K562 (cell line): ENCODE data around the gene KCNAB1. TPM values are rescaled to one million over a fixed set of nuclear protein-coding genes. Genes with fewer than 3 reads are reported as not detected.

ENCODE experiments used
- CBFA2T2 ChIP-seq: fragments of 450-650 bp; conservative IDR thresholded peaks from 2 replicates; pipeline ENCODE4 v1.6.1; 2017; ENCODE audit warnings: mild to moderate bottlenecking
- CTBP1 ChIP-seq: fragments of 450-650 bp; IDR thresholded peaks from 2 replicates; pipeline ENCODE4 v1.6.1; 2016; ENCODE audit warnings: borderline replicate concordance
- GABPA ChIP-seq: fragments of 200-800 bp; sonication (Bioruptor generic); conservative IDR thresholded peaks from 2 replicates; pipeline ENCODE4 v1.6.1; 2016; ENCODE audit warnings: low read depth, missing genetic modification characterization, missing compliant biosample characterization
- JUND ChIP-seq, 2 experiments: IDR thresholded peaks; 2 replicates in 1 of 2; 3 replicates in 1 of 2; pipeline ENCODE4 v1.6.1; 2011; ENCODE audit warnings: borderline replicate concordance in 2 of 2, low read depth in 2 of 2, low read length in 2 of 2, improper control_type of control experiment in 1 of 2, missing biosample characterization in 1 of 2, missing genetic modification characterization in 1 of 2, missing genetic modification reagents in 1 of 2
- SAFB ChIP-seq: fragments of 200-400 bp; formaldehyde crosslinking; IDR thresholded peaks from 2 replicates; pipeline ENCODE4 v1.6.1; 2017; ENCODE audit warnings: low read depth, low read length, borderline replicate concordance
- SMARCA4 ChIP-seq: fragments of 450-650 bp; IDR thresholded peaks from 2 replicates; pipeline ENCODE4 v1.6.1; 2016
- SMARCE1 ChIP-seq: fragments of 450-650 bp; IDR thresholded peaks from 2 replicates; pipeline ENCODE4 v1.7.1; 2016; ENCODE audit warnings: mild to moderate bottlenecking
- STAT5A ChIP-seq: IDR thresholded peaks from 2 replicates; pipeline ENCODE4 v1.6.1; 2012; ENCODE audit warnings: low read length, inconsistent platforms, borderline replicate concordance
- TCF3 ChIP-seq: sonication (generic); formaldehyde crosslinking; IDR thresholded peaks from 2 replicates; pipeline ENCODE4 v1.4.0; 2020; ENCODE audit warnings: mild to moderate bottlenecking, missing genetic modification reagents
- ZKSCAN3 ChIP-seq: fragments of 250-450 bp; sonication (Bioruptor Pico); IDR thresholded peaks from 2 replicates; pipeline ENCODE4 v1.4.0; 2020
- ZNF444 ChIP-seq: fragments of 250-450 bp; sonication (Bioruptor Pico); IDR thresholded peaks from 2 replicates; pipeline ENCODE4 v1.4.0; 2020; ENCODE audit warnings: mild to moderate bottlenecking, moderate library complexity
- ZNF586 ChIP-seq: fragments of 450-650 bp; formaldehyde crosslinking; conservative IDR thresholded peaks from 2 replicates; pipeline ENCODE4 v1.4.0; 2020; ENCODE audit warnings: mild to moderate bottlenecking, moderate library complexity
- ZNF696 ChIP-seq: fragments of 250-450 bp; sonication (Bioruptor Pico); conservative IDR thresholded peaks from 2 replicates; pipeline ENCODE4 v1.4.0; 2020; ENCODE audit warnings: mild to moderate bottlenecking, moderate library complexity
- polyA plus RNA-seq, 8 experiments: library from polyadenylated mRNA; depleted of rRNA in 4 of 8; stranded (reverse) in 5 of 8; unstranded in 3 of 8; fragments of >200 nt; fragmentation: Nextera tagmentation in 2 of 8; fragmentation: Illumina TruSeq in 1 of 8; extraction: Ambion mirVana in 2 of 8; extraction: Trizol in 1 of 8; gene quantifications; 2 replicates each; pipeline versions ENCODE4 v1.2.1 to v1.2.3, GENCODE V29; 2011 to 2014; ENCODE audit warnings: inconsistent platforms in 1 of 8, missing spikeins in 1 of 8
- total RNA-seq, 7 experiments: library from RNA; depleted of rRNA in 6 of 7; stranded (reverse); fragments of >200 nt in 6 of 7; fragmentation: Illumina TruSeq in 2 of 7; extraction: Trizol in 2 of 7; gene quantifications; 2 replicates each; pipeline versions ENCODE4 v1.2.1 to v1.2.3, GENCODE V29; 2011 to 2021; ENCODE audit warnings: low replicate concordance in 1 of 7
- TF ChIP-seq, protein P1 (sequence below), 2 experiments: fragments of 450-650 bp in 1 of 2; sonication (generic) in 1 of 2; formaldehyde crosslinking in 1 of 2; IDR thresholded peaks in 1 of 2; conservative IDR thresholded peaks in 1 of 2; 2 replicates each; pipeline versions ENCODE4 v1.6.1 to v1.8.1; 2016 to 2023; ENCODE audit warnings: mild to moderate bottlenecking in 2 of 2, moderate library complexity in 2 of 2, inconsistent platforms in 1 of 2, missing genetic modification reagents in 1 of 2
- TF ChIP-seq, protein P2 (sequence below), 3 experiments: fragments of 200-800 bp in 1 of 3; fragments of 250-450 bp in 1 of 3; fragments of 450-650 bp in 1 of 3; sonication (Bioruptor Pico) in 1 of 3; sonication (Bioruptor generic) in 1 of 3; formaldehyde crosslinking in 1 of 3; IDR thresholded peaks; 2 replicates each; pipeline versions ENCODE4 v1.6.1 to v1.8.0; 2016 to 2022; ENCODE audit warnings: mild to moderate bottlenecking in 2 of 3, missing genetic modification characterization in 2 of 3, missing compliant biosample characterization in 1 of 3, moderate library complexity in 1 of 3
- TF ChIP-seq, protein P3 (sequence below): IDR thresholded peaks from 2 replicates; pipeline ENCODE4 v1.6.1; 2014; ENCODE audit warnings: antibody characterized with exemption
- TF ChIP-seq, protein P4 (sequence below): IDR thresholded peaks from 2 replicates; pipeline ENCODE4 v1.6.1; 2012; ENCODE audit warnings: low read depth, low read length, improper control_type of control experiment, borderline replicate concordance
- TF ChIP-seq, protein P5 (sequence below), 2 experiments: fragments of 450-650 bp; conservative IDR thresholded peaks; 2 replicates each; pipeline ENCODE4 v1.6.1; 2017; ENCODE audit warnings: mild to moderate bottlenecking in 2 of 2, moderate library complexity in 2 of 2

Gene KCNAB1
- total and polyA plus RNA-seq, 9 of the 15 experiments (the other 6 are each of a cell fraction or from before 2014, with no cell fraction given) = 0.14 to 1.2 (median 0.51) TPM

DNA sequence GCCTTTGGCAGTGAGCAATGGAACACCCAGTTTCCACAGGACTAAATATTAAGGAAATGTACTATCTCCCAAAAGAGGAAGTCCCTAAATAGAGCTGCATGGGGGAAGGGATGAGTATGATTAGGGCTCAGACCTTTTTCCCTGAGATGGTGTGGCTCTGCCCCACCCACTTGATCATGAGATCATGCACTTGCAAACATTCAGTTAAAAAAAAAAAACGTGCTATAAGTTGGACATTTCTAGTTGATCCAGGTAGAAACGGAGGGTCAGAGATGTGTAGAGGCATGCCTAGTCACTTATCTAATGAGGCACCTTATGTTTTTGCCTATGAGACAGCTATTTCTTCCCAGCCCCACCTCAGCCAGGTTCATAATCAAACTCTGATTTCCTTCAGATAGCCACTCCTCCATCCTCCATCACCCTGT is 459.1 kb downstream of the KCNAB1 start (continued):
- TF ChIP-seq, protein P1, sequence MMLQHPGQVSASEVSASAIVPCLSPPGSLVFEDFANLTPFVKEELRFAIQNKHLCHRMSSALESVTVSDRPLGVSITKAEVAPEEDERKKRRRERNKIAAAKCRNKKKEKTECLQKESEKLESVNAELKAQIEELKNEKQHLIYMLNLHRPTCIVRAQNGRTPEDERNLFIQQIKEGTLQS (IDR thresholded peaks at IDR 0.05) = peak; percentile 65
- TF ChIP-seq, protein P1 (CRISPR knock-in tag; conservative IDR thresholded peaks at IDR 0.05) = no peak
- 0 out of 2 replicates have a peak, but pooled peaks have one; percentile 36 for TF ChIP-seq TCF3
- TF ChIP-seq CBFA2T2 = peak; percentile 41
- peak; percentile 84 for TF ChIP-seq SMARCA4
- no peak for TF ChIP-seq SAFB
- peak; percentile 87 for TF ChIP-seq SMARCE1
- TF ChIP-seq STAT5A = peak; percentile 22; the same call in 1 of the 2 replicates
- peak; percentile 86 for TF ChIP-seq CTBP1
- TF ChIP-seq, protein P2, sequence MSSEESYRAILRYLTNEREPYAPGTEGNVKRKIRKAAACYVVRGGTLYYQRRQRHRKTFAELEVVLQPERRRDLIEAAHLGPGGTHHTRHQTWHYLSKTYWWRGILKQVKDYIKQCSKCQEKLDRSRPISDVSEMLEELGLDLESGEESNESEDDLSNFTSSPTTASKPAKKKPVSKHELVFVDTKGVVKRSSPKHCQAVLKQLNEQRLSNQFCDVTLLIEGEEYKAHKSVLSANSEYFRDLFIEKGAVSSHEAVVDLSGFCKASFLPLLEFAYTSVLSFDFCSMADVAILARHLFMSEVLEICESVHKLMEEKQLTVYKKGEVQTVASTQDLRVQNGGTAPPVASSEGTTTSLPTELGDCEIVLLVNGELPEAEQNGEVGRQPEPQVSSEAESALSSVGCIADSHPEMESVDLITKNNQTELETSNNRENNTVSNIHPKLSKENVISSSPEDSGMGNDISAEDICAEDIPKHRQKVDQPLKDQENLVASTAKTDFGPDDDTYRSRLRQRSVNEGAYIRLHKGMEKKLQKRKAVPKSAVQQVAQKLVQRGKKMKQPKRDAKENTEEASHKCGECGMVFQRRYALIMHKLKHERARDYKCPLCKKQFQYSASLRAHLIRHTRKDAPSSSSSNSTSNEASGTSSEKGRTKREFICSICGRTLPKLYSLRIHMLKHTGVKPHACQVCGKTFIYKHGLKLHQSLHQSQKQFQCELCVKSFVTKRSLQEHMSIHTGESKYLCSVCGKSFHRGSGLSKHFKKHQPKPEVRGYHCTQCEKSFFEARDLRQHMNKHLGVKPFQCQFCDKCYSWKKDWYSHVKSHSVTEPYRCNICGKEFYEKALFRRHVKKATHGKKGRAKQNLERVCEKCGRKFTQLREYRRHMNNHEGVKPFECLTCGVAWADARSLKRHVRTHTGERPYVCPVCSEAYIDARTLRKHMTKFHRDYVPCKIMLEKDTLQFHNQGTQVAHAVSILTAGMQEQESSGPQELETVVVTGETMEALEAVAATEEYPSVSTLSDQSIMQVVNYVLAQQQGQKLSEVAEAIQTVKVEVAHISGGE (CRISPR knock-in tag; IDR thresholded peaks at IDR 0.05) = 0 out of 6 replicates have a peak, but pooled peaks of 1 of the 3 experiments have one; percentile 44
- TF ChIP-seq, protein P3, sequence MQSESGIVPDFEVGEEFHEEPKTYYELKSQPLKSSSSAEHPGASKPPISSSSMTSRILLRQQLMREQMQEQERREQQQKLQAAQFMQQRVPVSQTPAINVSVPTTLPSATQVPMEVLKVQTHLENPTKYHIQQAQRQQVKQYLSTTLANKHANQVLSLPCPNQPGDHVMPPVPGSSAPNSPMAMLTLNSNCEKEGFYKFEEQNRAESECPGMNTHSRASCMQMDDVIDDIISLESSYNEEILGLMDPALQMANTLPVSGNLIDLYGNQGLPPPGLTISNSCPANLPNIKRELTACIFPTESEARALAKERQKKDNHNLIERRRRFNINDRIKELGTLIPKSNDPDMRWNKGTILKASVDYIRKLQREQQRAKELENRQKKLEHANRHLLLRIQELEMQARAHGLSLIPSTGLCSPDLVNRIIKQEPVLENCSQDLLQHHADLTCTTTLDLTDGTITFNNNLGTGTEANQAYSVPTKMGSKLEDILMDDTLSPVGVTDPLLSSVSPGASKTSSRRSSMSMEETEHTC = 0 out of 2 replicates have a peak, but pooled peaks have one; percentile 40
- no peak for TF ChIP-seq ZNF444 (CRISPR knock-in tag)
- peak; percentile 16; the same call in 1 of the 2 replicates for TF ChIP-seq GABPA (tag)
- TF ChIP-seq ZKSCAN3 (CRISPR knock-in tag) = no peak
- TF ChIP-seq, protein P4, sequence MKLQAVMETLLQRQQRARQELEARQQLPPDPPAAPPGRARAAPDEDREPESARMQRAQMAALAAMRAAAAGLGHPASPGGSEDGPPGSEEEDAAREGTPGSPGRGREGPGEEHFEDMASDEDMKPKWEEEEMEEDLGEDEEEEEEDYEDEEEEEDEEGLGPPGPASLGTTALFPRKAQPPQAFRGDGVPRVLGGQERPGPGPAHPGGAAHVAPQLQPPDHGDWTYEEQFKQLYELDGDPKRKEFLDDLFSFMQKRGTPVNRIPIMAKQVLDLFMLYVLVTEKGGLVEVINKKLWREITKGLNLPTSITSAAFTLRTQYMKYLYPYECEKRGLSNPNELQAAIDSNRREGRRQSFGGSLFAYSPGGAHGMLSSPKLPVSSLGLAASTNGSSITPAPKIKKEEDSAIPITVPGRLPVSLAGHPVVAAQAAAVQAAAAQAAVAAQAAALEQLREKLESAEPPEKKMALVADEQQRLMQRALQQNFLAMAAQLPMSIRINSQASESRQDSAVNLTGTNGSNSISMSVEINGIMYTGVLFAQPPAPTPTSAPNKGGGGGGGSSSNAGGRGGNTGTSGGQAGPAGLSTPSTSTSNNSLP = peak; percentile 81
- no peak for TF ChIP-seq ZNF586 (CRISPR knock-in tag)
- TF ChIP-seq JUND (IDR thresholded peaks at IDR 0.05; ENCODE audit: borderline replicate concordance, low read depth, low read length) = peak; percentile 80
- TF ChIP-seq JUND (tag; IDR thresholded peaks at IDR 0.05; ENCODE audit: borderline replicate concordance, low read depth, low read length) = peak; percentile 86; the same call in 2 of the 3 replicates
- TF ChIP-seq, protein P5, sequence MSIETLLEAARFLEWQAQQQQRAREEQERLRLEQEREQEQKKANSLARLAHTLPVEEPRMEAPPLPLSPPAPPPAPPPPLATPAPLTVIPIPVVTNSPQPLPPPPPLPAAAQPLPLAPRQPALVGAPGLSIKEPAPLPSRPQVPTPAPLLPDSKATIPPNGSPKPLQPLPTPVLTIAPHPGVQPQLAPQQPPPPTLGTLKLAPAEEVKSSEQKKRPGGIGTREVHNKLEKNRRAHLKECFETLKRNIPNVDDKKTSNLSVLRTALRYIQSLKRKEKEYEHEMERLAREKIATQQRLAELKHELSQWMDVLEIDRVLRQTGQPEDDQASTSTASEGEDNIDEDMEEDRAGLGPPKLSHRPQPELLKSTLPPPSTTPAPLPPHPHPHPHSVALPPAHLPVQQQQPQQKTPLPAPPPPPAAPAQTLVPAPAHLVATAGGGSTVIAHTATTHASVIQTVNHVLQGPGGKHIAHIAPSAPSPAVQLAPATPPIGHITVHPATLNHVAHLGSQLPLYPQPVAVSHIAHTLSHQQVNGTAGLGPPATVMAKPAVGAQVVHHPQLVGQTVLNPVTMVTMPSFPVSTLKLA (conservative IDR thresholded peaks at IDR 0.05) = peak in 1 of 2 experiments; percentile 3; a peak in 1 of 4 replicates
- TF ChIP-seq ZNF696 (CRISPR knock-in tag) = no peak
